Ovary (tissue), 3 donors: ENCODE measurements around the gene OTX1.

ENCODE experiments used
- CTCF ChIP-seq, 3 donors: fragments of 450-650 bp in 2 of 3; fragments of 200-600 bp in 1 of 3; IDR thresholded peaks; one replicate each; pipeline versions ENCODE4 v1.5.1 to v1.8.0; 2016 to 2022; ENCODE audit warnings: antibody characterized with exemption in 3 of 3, mild to moderate bottlenecking in 1 of 3
- EP300 ChIP-seq: sonication (generic); formaldehyde crosslinking; IDR thresholded peaks from one replicate; pipeline ENCODE4 v1.6.1; 2017; ENCODE audit warnings: antibody characterized with exemption
- donor health status: DM: no; HTN: no; CAD: no.

- no peak for TF ChIP-seq CTCF (IDR thresholded peaks at IDR 0.05)
- TF ChIP-seq EP300: no peak
Observed at GRCh38 chr2:63058921-63059792, 8.5 kb downstream of the OTX1 start.
